ENCODE measurements around the gene ADAMTS9.

GRCh38 chr3:64508140-64508539 is 179.7 kb downstream of the ADAMTS9 start:
- no peak for TF ChIP-seq POLR2A (IDR thresholded peaks at IDR 0.05)
- no peak for TF ChIP-seq CTCF (IDR thresholded peaks at IDR 0.05 in 4 of 5, conservative IDR thresholded peaks at IDR 0.05 in 1 of 5)
